OCI-LY1 (cell line): ENCODE data around the gene SPSB4.

ENCODE experiments used
- H2AFZ ChIP-seq: fragments of 200-600 bp; sonication (generic), shearing (Covaris generic); 2 replicates; pipeline ENCODE4 v1.6.0; 2014; ENCODE audit warnings: antibody characterized with exemption, mild to moderate bottlenecking, low read length
- H3F3A ChIP-seq: fragments of 200-600 bp; sonication (generic), shearing (Covaris generic); 2 replicates; pipeline ENCODE4 v1.6.0; 2014; ENCODE audit warnings: mild to moderate bottlenecking, antibody characterized with exemption, low read length, moderate library complexity; ENCODE audit not compliant: insufficient read depth
- H3K27ac ChIP-seq: fragments of 200-600 bp; sonication (generic); 2 replicates; pipeline ENCODE4 v1.5.1; 2014; ENCODE audit warnings: low read length, mixed run types, mild to moderate bottlenecking, low read depth; ENCODE audit not compliant: poor library complexity, severe bottlenecking
- H3K27me3 ChIP-seq: fragments of 200-600 bp; sonication (generic); 2 replicates; pipeline ENCODE4 v1.6.0; 2014; ENCODE audit warnings: antibody characterized with exemption, mild to moderate bottlenecking, low read length, moderate library complexity; ENCODE audit not compliant: insufficient read depth
- H3K36me3 ChIP-seq: fragments of 200-600 bp; sonication (generic); 2 replicates; pipeline ENCODE4 v1.6.1; 2014; ENCODE audit warnings: mild to moderate bottlenecking, antibody characterized with exemption, low read length, moderate library complexity, mixed read lengths; ENCODE audit not compliant: insufficient read depth
- H3K4me1 ChIP-seq: fragments of 200-600 bp; sonication (generic); 2 replicates; pipeline ENCODE4 v1.5.1; 2014; ENCODE audit warnings: mild to moderate bottlenecking, low read length, moderate library complexity; ENCODE audit not compliant: insufficient read depth, severe bottlenecking
- H3K4me2 ChIP-seq: fragments of 200-600 bp; sonication (generic), shearing (Covaris generic); 2 replicates; pipeline ENCODE4 v1.6.1; 2014; ENCODE audit warnings: low read length
- H3K4me3 ChIP-seq: fragments of 200-600 bp; sonication (generic); 2 replicates; pipeline ENCODE4 v1.5.1; 2014; ENCODE audit warnings: low read length, low read depth, mild to moderate bottlenecking, mixed read lengths; ENCODE audit not compliant: poor library complexity, severe bottlenecking
- H3K79me2 ChIP-seq: fragments of 200-600 bp; shearing (Covaris generic); 2 replicates; pipeline ENCODE4 v1.6.1; 2016; ENCODE audit warnings: mixed run types, low read length, mixed read lengths; ENCODE audit not compliant: insufficient read depth
- H3K9ac ChIP-seq: fragments of 200-600 bp; sonication (generic), shearing (Covaris generic); 2 replicates; pipeline ENCODE4 v1.6.1; 2014; ENCODE audit warnings: mild to moderate bottlenecking, low read length, mixed read lengths
- H3K9me2 ChIP-seq: fragments of 200-600 bp; sonication (generic), shearing (Covaris generic); 2 replicates; pipeline ENCODE4 v1.6.1; 2014; ENCODE audit warnings: low read depth, mild to moderate bottlenecking, low read length, mixed read lengths
- H3K9me3 ChIP-seq: fragments of 200-600 bp; shearing (Covaris generic); 2 replicates; pipeline ENCODE4 v1.6.1; 2014; ENCODE audit warnings: low read length, mixed read lengths
- H4K20me1 ChIP-seq: fragments of 200-600 bp; sonication (generic), shearing (Covaris generic); 2 replicates; pipeline ENCODE4 v1.6.0; 2016; ENCODE audit warnings: mild to moderate bottlenecking, low read length; ENCODE audit not compliant: insufficient read depth
- CTCF ChIP-seq: fragments of 200-600 bp; sonication (generic), shearing (Covaris generic); IDR thresholded peaks from 2 replicates; pipeline ENCODE4 v1.5.1; 2017; ENCODE audit warnings: mild to moderate bottlenecking, antibody characterized with exemption, low read length, moderate library complexity, mixed read lengths
- EZH2 ChIP-seq: fragments of 200-600 bp; sonication (generic), shearing (Covaris generic); IDR thresholded peaks from 2 replicates; pipeline ENCODE4 v1.8.0; 2017; ENCODE audit warnings: borderline replicate concordance, mixed run types, mild to moderate bottlenecking, antibody characterized with exemption, low read length, moderate library complexity, mixed read lengths

The SPSB4 gene

GRCh38 chr3:141087076-141087777, 36.1 kb downstream of the SPSB4 start:
- no peaks in the 10 kb centered on the region for H4K20me1 ChIP-seq
- H3F3A ChIP-seq: no peaks in the 10 kb centered on the region
- no peaks in the 10 kb centered on the region for H3K9me3 ChIP-seq
- 0 out of 2 replicates have a peak, but pooled peaks cover 3% of the 10 kb centered on the region for H3K27me3 ChIP-seq
- H3K27ac ChIP-seq: no peak overlapping the region
- no peaks in the 10 kb centered on the region for H3K4me1 ChIP-seq
- TF ChIP-seq CTCF: no peak
- no peak for TF ChIP-seq EZH2
- H3K9me2 ChIP-seq: no peaks in the 10 kb centered on the region
- no peak overlapping the region for H3K9ac ChIP-seq
- no peak overlapping the region for H3K4me3 ChIP-seq
- H3K4me2 ChIP-seq: no peak overlapping the region
- no peak overlapping the region for H2AFZ ChIP-seq
- H3K36me3 ChIP-seq: no peaks in the 10 kb centered on the region
- no peaks in the 10 kb centered on the region for H3K79me2 ChIP-seq

- Histone ChIP-seq H3K79me2 (no peaks in the 10 kb centered on the region), H3K9me3 (no peaks in the 10 kb centered on the region), H3K27me3 (0 out of 2 replicates have a peak, but pooled peaks cover 3% of the 10 kb centered on the region), H3F3A (no peaks in the 10 kb centered on the region), H3K36me3 (no peaks in the 10 kb centered on the region), H3K4me2 (no peak overlapping the region), H3K9ac (no peak overlapping the region), H2AFZ (no peak overlapping the region), H4K20me1 (no peaks in the 10 kb centered on the region), H3K9me2 (no peaks in the 10 kb centered on the region), H3K4me3 (no peak overlapping the region), H3K4me1 (no peaks in the 10 kb centered on the region), H3K27ac (no peak overlapping the region)
- TF ChIP-seq CTCF: no peak
- no peak for TF ChIP-seq EZH2
These were observed 36.6 kb downstream of the SPSB4 start for GRCh38 chr3:141087778-141088130.

- no peak overlapping the region for H3K27ac ChIP-seq
- H3K4me3 ChIP-seq: no peak overlapping the region
- no peaks in the 10 kb centered on the region for H3K4me1 ChIP-seq
- no peaks in the 10 kb centered on the region for H3K79me2 ChIP-seq
- TF ChIP-seq EZH2: no peak
- TF ChIP-seq CTCF: no peak
- no peaks in the 10 kb centered on the region for H3K9me2 ChIP-seq
- no peaks in the 10 kb centered on the region for H4K20me1 ChIP-seq
- H3K27me3 ChIP-seq: 0 out of 2 replicates have a peak, but pooled peaks cover 3% of the 10 kb centered on the region
- H3K36me3 ChIP-seq: no peaks in the 10 kb centered on the region
- H3K9ac ChIP-seq: no peak overlapping the region
- no peaks in the 10 kb centered on the region for H3F3A ChIP-seq
- H2AFZ ChIP-seq: no peak overlapping the region
- no peak overlapping the region for H3K4me2 ChIP-seq
- H3K9me3 ChIP-seq: no peaks in the 10 kb centered on the region
These were observed 38.4 kb downstream of the SPSB4 start for GRCh38 chr3:141089339-141090152.
